ENCODE data around the gene WDR75.

- TF ChIP-seq, protein P1, sequence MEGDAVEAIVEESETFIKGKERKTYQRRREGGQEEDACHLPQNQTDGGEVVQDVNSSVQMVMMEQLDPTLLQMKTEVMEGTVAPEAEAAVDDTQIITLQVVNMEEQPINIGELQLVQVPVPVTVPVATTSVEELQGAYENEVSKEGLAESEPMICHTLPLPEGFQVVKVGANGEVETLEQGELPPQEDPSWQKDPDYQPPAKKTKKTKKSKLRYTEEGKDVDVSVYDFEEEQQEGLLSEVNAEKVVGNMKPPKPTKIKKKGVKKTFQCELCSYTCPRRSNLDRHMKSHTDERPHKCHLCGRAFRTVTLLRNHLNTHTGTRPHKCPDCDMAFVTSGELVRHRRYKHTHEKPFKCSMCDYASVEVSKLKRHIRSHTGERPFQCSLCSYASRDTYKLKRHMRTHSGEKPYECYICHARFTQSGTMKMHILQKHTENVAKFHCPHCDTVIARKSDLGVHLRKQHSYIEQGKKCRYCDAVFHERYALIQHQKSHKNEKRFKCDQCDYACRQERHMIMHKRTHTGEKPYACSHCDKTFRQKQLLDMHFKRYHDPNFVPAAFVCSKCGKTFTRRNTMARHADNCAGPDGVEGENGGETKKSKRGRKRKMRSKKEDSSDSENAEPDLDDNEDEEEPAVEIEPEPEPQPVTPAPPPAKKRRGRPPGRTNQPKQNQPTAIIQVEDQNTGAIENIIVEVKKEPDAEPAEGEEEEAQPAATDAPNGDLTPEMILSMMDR (IDR thresholded peaks at IDR 0.05 in 8 of 11, conservative IDR thresholded peaks at IDR 0.05 in 3 of 11): no peak
- TF ChIP-seq POLR2A (IDR thresholded peaks at IDR 0.05) (no peak), POLR2AphosphoS5 (IDR thresholded peaks at IDR 0.05) (no peak)
These were observed 25.9 kb downstream of the WDR75 start for GRCh38 chr2:189467160-189467559.

Data from spleen (tissue), 7 donors.